SH-SY5Y (cell line): ENCODE data around the gene SLC41A1.

Experiments used
- GATA2 ChIP-seq: IDR thresholded peaks from 2 replicates; pipeline ENCODE4 v1.6.1; 2011; ENCODE audit warnings: mild to moderate bottlenecking, low read depth, low read length
- GATA3 ChIP-seq: IDR thresholded peaks from 2 replicates; pipeline ENCODE4 v1.6.1; 2011; ENCODE audit warnings: low read depth, mild to moderate bottlenecking, low read length, moderate library complexity

SLC41A1 gene

DNA sequence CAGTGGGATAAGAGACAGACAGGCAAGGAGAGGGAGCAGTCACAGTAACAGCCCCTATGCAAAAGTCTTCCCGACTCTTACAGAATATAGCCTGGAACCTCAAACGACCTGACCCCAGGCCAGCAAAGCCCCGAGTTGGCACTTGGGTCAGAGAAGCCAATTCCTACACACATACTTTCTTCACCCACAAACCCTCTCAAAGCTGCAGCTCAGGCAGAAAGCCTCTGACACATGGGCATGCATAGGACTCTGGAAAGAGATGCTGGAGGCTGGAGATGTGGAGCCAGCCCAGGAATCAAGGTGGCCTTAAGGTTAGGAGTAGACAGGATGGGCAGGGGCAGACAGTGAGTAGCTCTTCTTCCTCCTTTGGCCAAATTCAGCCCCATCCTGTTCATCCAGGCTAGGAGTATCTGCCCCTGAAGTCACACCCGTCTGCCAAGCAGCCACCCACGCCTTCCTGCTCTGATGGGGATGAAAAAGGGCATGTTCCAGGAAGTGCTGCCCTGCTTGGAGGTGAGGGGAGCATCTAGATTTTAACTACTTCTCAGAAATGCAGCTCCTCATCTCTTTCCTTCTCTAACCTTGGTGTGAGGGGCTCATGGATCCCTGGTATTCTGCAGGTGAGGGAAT, 7.8 kb downstream of the SLC41A1 start:
- TF ChIP-seq GATA3 (no peak), GATA2 (no peak)

DNA sequence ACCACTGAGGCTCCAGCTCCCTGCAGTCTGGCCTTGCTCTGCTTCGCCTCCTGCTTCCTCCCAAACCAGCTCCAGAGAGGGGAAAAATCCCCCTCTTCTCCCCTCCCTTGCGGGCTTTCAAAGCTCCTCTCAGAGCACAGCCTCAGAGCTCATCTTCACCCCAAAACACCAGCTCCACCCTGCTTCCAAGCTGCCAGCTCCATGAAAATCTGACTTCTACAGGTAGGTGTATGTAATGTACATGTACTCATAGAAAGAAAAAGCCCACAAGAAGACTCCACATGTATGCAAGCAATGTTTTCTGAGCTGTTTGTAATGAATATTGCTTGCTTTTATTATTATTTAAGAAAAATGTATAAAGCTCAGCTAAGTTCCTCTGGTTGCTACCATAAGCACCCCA, 8.4 kb downstream of the SLC41A1 start:
- TF ChIP-seq GATA3 (no peak), GATA2 (no peak)

DNA sequence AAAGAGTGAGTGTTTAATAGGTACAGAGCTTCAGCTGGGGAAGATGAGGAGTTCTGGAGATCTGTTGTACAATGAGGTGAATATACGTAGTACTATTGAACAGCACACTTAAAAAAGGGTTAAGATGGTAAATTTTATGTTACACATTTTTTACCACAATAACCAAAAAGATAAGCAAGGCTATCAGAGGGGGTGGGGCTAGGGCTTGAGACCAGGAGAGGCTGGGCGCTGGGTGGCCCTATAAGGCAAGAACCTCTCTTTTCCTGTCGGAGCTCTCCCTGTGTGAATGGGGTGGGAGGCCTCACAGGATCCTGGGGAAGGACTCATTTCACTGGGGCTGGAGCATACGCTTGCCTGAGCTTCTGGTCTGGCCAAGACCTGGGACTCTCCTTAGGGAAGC, 9.0 kb downstream of the SLC41A1 start:
- TF ChIP-seq GATA2 (no peak), GATA3 (no peak)

DNA sequence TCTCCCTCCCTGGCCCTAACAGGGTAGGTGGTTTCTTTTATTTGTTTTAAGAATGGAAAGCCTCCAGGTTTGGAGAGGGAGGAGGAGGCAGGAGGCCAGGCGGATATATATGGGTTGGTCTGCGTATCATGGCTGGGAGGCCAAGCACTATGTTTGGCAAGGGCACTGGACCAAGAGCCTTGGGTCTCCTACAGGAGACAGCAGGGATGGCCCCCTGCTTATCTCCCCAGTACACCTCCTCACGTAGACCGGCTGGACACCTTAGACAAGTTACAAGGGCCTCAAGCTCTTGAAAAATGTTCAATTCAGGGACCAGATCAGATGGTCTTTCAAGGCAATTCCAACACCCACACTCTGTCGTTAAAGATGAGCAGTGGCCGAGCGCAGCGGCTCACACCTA, 10.9 kb downstream of the SLC41A1 start:
- TF ChIP-seq GATA2 (no peak), GATA3 (no peak)

DNA sequence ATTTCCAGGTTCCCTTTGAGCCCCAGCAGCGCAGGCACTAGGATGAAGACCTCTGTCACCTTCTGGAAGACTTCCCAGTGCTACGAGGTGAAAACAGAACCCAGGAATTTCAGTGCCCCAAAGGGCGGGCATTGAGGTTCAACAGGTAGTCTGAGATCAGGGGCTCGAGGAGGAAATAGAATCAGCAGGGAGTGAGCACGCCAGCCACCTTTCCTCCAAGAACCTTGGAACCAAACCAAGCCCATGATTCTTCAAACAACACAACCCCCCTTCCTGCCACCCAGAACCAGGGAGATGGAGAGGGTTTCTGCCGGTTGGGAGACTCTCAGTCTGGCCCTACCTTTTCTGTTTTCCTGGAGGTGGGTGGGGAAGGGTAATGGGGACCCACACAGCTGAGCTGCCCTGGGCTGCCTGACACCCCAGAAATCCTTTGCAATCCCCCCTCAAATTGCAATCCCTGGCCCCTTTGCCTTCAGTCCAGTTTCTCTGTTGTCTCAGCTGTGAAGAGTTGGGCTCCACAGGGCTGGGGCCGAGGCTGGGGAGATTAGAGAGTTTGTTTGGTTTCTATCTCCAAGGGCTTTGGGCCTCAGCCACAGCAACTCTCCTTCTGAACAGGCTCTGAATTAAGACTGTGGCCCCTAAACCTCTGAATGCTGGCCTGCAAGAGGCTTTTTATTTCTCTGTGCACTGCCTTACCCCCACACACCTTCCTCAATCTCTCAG, 11.9 kb downstream of the SLC41A1 start:
- TF ChIP-seq GATA2 (no peak), GATA3 (no peak)

DNA sequence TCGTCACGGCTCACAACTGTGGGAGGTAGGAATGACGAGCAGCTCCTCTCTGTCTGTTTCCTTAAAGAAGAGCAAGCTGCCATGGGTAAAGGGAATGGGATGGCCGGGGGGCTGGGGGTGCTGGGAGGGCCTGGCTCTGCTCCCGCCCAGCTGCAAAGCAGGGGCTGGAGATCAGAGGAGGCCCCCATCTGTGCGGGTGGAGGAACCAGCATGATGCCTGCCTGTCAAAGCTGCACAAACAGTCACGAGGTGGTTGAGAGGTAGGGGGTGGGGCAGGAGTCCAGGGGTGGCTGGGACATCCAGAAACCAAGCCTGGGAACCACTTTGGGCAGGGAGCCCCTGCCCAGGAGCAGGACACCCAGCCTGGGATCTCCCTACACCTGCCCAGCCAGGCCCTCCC, 12.6 kb downstream of the SLC41A1 start:
- TF ChIP-seq GATA3 (no peak), GATA2 (no peak)

DNA sequence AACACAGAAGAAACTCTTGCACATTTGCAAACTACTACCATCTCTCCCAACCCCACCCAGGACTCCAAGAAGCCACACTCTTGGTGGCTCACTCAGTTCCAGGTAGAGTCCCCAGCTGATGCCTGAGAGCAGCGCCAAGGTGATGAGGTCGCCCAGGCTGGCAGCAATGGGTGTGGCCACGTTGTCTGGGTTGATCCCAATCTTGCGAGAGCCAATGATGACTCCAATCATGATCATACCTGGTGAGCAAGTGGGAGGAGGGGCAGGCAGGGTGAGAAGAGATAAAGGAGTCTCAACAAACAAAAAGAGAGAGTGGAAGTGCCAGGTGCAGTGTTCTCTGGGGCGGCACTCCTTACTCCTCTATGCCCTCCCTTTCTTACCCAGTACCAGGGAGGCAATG, 14.4 kb downstream of the SLC41A1 start:
- TF ChIP-seq GATA2 (no peak), GATA3 (no peak)

DNA sequence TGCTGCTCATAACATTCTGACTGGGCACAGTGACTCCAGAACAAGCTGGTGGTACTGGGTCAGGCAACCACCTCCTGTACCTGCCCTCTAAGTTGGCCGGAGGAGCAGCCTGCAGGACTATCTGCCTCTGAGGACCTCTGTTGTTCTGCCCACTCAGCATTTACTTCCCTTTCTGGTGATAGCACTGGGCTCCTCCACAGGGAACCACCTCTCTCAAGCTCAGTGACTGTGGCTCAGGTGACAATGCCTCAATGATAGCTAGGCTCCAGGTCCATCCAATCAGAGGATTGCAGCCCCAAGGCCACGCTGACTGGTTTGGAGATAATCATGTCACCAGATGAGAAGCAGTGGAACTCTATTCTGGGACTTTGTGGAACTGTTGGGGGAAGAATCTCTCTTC, 15.8 kb downstream of the SLC41A1 start:
- TF ChIP-seq GATA2, result no peak
- no peak for TF ChIP-seq GATA3

DNA sequence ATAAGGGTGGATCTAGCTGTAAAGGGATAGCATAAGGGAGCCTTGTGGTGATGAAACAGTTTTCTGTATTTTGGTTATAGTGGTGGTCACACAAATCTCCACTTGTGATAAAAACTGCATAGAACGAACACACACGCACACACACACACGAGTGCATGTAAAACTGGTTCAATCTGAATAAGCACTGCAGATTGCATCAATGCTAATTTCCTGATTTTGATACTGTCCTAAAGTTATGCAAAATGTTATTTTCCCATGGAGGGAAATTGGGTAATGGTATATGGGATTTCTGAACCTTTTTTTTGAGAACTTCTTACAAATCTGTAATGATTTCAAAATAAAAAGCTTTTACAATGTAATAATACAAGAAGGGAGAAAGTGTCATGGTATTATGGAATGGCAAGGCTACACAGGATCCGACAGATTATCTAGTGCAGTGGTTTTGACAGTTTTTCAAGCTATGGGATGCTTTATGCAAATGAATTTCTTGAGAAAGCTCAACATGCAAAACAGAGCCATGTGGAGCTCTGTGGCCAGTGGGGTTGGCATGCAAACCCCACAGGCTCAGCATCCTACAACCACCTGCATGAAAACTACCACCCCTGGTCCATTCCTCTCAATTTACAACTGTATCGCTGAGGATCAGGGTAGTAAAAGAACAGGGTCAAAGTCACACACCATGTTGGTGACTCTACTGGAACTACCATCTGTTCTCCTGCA, 18.8 kb downstream of the SLC41A1 start:
- TF ChIP-seq GATA2 (no peak), GATA3 (no peak)

DNA sequence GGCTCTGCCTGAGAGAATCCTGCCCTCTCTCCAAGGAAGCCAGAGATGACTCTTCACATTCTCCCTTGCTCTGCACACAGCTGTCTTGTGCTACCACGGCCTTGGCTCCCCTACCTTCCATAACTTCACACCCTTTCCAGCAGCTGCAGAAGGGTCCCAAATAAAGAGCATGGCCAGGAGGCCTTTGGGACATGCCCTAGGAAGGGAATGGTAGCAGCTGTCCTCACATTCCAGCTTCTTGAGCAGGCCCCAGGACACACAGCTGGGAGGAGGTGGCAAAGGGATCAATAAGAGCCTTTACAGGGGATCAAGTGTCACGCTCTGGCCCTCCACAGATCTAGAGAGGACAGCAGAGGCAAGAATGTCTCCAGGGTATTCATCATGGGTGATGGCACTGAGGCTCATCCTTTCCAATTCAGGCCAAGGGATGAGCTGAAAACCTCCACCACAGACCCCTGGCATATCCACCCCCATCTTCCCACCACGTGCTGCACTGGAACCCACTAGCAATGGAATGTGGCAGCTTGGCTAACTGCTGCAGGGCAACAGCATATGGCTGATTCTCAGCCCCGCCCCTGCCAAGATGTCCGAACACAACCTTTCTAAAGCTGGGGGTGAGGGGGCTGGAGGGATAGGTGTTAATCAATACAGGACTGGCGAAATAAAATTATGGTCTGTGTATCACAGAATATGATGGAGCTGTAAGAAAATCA, 19.9 kb downstream of the SLC41A1 start:
- TF ChIP-seq GATA3, result no peak
- no peak for TF ChIP-seq GATA2

DNA sequence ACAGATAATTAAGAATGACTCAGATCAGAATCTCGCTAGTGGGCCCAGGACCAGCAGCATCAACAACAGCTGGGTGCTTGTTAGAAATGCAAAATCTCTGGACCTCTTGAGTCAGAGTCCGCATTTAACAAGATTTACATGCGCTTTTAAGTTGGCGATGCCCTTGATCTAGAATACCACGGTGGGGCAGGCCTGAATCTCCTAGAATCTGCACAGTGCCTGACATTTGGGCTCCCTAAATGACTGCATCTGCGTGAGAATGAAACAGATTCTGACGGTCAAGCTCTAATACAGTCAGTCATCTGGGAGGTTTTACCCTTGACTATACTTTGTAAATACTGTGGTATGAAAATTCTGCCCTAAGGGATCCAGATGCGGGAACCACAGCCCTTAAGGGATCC, 20.5 kb downstream of the SLC41A1 start:
- TF ChIP-seq GATA2, result no peak
- no peak for TF ChIP-seq GATA3

DNA sequence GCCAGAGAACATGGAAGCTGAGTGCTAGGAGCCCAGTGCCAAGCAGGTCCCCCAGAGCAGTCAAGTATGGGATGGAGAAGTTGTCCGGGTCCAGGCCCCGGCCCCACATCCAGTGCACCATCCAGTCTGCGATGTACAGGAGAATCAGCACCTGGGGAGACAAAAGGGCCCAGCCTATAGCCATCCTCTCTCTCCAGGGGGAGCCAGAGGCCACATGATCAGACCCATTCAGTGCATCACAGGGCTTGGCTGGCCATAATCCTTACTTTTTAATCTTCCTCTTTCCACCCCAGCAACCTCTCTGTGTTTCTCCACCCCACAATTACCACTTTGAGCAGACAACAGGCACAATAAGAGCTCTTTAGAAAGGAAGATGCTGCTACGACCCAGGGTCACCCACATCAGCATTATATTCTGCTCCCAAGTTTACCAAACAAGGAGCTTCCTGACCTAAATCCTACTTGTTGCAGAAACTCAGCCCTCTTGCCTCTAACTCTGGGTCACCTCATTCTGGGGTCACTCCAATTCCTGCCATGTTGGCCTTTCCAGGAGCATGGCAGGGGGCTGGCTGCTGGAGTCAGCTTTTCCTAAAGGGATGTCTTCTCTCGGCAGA, 21.3 kb downstream of the SLC41A1 start:
- TF ChIP-seq GATA2, result no peak
- TF ChIP-seq GATA3, result no peak

DNA sequence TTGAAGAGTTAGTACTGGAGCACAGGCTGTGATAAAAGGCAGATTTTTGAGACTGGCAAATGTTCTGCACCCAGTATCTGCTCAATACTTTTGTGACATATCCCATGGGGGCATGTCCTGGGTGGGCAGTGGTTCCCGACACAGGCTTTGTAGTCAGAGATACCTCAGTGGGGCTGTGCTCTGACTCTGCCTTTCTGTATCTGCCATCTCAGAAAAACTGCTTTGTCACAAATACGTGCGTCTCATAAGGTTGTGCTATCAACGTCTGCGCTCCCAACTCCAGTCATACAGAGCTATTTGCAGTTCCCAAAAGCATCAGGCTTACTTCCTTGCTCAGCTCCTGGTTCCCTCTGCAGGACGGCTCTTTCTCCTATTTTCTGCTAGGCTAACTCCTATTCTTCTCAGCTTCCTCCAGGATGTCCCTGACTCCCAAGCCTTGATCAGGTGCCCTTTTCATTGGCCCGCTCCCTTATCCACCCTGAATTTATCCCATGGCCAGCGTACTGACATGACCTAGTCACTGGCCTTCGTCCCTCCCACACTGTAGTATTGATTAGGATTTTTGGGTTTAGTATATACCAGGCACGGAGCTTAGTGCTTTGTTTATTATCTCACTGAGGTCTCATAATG, 25.6 kb downstream of the SLC41A1 start:
- no peak for TF ChIP-seq GATA3
- TF ChIP-seq GATA2, result no peak

DNA sequence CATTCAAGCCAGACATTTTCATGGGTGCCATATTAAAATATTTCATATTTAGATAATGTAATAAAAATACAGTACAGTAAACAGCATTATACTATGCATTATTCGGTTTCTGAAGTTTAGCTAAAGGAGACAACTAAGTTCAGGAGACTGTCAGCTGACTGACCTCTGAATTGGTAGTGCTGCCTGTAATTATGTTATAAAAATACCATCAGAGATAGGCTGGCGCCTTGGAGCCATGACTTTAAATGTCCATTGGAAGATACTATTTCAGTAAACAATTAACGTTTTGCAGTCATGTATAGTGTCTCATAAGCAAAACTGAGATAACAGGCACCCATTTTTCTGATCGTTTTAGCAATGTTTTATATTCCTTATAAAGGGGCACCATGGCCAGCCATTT, 26.4 kb downstream of the SLC41A1 start:
- TF ChIP-seq GATA3 (no peak), GATA2 (no peak)
